Measurements from ENCODE around the gene NOS1AP.

DNA sequence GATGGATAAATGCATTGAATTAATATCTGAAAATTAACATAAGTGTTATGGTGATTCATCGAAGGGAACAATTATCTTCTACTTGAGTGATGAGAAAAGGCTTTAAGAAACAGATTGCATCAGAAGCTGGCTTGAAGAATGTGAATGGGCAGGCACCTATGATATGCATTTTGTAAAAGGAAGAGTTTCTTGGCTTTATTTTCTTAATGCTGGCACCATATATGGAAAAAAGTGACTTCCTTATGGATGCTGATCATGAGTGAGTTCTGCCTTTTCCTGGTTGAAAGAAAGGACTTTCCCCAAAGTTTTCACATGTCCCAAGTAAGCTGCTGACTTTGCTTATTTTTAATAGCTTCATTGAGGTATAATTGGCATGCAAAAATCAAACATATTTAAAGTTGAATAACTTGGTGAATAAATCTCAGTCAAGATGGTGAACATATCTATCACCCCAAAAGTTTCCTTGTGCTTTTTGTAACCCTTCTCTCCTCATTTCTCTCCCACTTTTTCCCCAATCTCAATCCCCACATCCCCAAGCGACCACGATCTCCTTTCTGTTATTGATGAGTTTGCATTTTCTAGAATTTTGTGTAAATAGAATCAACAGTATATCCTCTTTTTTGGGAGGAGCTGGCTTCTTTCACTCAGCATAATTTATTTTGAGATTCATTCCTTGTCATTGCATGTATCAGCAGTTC lies 233.0 kb downstream of the NOS1AP start:
- TF ChIP-seq, protein P1, sequence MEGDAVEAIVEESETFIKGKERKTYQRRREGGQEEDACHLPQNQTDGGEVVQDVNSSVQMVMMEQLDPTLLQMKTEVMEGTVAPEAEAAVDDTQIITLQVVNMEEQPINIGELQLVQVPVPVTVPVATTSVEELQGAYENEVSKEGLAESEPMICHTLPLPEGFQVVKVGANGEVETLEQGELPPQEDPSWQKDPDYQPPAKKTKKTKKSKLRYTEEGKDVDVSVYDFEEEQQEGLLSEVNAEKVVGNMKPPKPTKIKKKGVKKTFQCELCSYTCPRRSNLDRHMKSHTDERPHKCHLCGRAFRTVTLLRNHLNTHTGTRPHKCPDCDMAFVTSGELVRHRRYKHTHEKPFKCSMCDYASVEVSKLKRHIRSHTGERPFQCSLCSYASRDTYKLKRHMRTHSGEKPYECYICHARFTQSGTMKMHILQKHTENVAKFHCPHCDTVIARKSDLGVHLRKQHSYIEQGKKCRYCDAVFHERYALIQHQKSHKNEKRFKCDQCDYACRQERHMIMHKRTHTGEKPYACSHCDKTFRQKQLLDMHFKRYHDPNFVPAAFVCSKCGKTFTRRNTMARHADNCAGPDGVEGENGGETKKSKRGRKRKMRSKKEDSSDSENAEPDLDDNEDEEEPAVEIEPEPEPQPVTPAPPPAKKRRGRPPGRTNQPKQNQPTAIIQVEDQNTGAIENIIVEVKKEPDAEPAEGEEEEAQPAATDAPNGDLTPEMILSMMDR (IDR thresholded peaks at IDR 0.05) = no peak
- no peak for TF ChIP-seq POLR2AphosphoS5 (IDR thresholded peaks at IDR 0.05)

Measured in transverse colon (tissue), 4 donors.